TTC549 (cell line): Measurements from ENCODE around the gene MEG3.

Source experiments
- FAIRE-seq: peaks from 2 replicates; lab custom pipeline; 2012; peaks lifted over from hg19 to GRCh38; lab: Jason Lieb, UNC

MEG3 gene

GRCh38 chr14:100898935-100899883 lies 73.3 kb downstream of the MEG3 start:
- FAIRE-seq = no peak

GRCh38 chr14:100899884-100900771 lies 74.2 kb downstream of the MEG3 start:
- FAIRE-seq = no peak

- FAIRE-seq = no peak
Observed at GRCh38 chr14:100900837-100901390, 75.0 kb downstream of the MEG3 start.

GRCh38 chr14:100901391-100902183 lies 75.7 kb downstream of the MEG3 start:
- FAIRE-seq = no peak

DNA sequence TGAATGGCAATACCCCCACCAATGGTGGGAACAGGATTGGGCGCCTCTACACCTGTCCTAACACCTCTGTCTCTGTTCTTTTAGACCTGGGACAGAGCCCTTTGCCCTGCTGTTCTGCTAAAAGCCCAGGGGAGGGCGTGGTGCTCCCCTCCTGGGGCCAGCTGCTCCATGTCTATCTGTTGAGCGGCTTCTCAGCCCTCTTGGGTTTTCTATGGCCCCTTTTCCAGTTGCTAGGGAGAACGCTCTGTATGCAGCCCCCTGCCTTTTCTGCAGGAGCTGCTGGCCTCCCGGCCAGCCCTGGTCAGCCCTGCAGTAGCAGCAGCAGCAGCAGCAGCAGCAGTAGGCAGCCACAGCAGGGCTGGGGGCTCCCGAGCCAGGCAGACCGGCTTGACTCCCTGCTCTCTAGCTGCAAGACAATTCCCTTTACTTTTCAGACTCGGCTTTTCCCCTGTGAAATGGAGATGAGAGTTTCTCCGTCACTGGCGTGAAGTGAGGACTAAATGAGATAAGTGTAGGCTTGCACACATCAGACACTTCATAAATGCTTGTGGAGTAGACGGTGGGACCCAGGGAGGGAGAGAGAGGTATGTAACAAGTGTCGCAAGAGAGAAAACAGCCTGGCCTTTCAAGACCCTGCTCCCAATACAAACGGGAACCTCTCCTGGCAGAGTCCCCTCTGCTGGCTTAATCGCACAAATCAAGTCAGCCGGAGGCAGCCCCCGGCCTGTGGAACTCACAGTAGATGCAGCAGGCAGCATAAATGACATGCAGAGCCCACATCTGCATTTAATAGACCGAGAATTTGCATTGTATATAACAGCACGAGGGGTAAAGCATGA lies 76.6 kb downstream of the MEG3 start:
- no peak for FAIRE-seq

GRCh38 chr14:100903134-100903468 lies 77.2 kb downstream of the MEG3 start:
- FAIRE-seq = no peak

- FAIRE-seq = no peak
Observed at GRCh38 chr14:100903672-100904185, 77.8 kb downstream of the MEG3 start, which contains the start of gene RTL1. Gene RTL1, minus strand, starts transcription at chr14:100903722. Its CDS starts 18,934 bp downstream, at chr14:100884788.

GRCh38 chr14:100904307-100905087 lies 78.6 kb downstream of the MEG3 start:
- FAIRE-seq = no peak

- FAIRE-seq = no peak
Observed at GRCh38 chr14:100905166-100905565, 79.2 kb downstream of the MEG3 start.

DNA sequence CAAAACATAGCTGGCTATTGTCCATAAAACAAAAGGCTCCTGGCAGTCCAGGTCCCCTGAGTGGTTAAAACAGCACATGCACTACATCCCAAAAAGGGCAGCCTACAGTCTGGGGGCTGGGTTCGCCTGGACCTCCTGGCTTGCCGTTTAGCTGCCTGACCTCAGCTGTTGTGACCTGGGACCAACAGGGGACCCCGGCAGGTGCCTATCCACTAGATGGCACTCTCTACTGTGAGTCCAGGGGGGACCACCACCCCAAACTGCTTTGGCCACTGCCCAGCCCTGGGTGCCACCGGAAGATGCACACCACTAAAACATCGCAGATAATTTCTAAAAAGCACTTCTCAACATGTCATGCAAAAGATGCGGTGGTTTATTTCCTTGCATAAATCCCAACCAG lies 80.5 kb downstream of the MEG3 start:
- no peak for FAIRE-seq

DNA sequence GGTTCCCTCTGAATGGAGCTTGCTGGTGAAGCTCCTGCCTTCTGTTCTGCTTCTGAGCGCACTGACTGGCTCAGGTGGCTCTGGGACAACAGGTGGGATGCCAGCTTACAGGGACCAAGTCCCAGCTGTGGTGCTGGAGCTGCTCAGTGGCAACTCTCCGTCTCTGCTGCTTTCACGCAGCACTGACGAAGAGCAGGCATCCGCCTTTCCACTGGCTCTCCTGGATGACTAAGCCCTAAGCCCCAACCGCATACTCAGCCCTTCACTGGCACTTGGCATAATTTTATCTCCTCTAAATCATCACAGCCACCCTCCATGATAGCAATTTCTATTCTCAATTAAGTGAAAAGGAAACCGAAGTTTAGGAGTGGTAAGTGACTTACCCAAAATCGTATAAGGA lies 81.3 kb downstream of the MEG3 start:
- FAIRE-seq = no peak

DNA sequence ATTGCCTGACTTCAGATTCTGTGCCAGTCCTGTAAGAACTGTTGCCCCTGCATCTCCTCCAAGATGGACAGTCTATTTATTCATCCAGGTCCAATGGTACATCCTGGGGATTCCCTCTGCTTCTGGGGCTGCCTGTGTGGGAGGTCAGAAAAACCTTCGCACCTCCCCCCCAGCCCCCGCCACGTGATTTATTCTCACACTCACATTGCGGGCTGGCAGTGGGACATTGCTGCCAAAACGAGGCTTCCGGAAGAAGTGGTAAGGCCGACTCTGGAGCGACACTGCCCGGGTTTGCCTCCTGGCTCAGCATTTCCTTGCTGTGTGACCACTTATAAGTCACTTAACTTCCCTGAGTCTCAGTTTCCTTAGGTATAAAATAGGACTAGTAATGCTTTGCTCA lies 83.5 kb downstream of the MEG3 start:
- no peak for FAIRE-seq
